Measurements from ENCODE around the gene DCAF11. TPM values are rescaled to one million over a fixed set of nuclear protein-coding genes. Genes with fewer than 3 reads are reported as not detected.

Gene DCAF11
- total RNA-seq, 2 donors from 2014 or later, result 52.8 to 54.2 TPM

Other genes with a start within 250 kb of the DCAF11 start
- gene DHRS4, start 161.0 kb upstream of the DCAF11 start, total RNA-seq, result 10 to 100 TPM; 18.0 to 20.6 TPM
- 1 to 10 TPM; 5.5 to 6.9 TPM for gene DHRS4L2, start 125.8 kb upstream of the DCAF11 start, total RNA-seq
- under 1 TPM in 1 of 2 donors, not detected in 1; 0.14 TPM for gene CARMIL3, start 62.8 kb upstream of the DCAF11 start, total RNA-seq
- 1 to 10 TPM; 1.3 to 2.4 TPM for gene CPNE6, start 43.2 kb upstream of the DCAF11 start, total RNA-seq
- gene PCK2, start 20.5 kb upstream of the DCAF11 start, total RNA-seq, result 10 to 100 TPM; 11.4 to 16.9 TPM
- 1 to 10 TPM in 1 of 2 donors, under 1 TPM in 1; 0.92 to 6.1 TPM for gene NRL, start 172 bp downstream of the DCAF11 start, total RNA-seq
- under 1 TPM in 1 of 2 donors, not detected in 1; 0.78 TPM for gene FITM1, start 15.9 kb downstream of the DCAF11 start, total RNA-seq
- gene PSME1, start 21.4 kb downstream of the DCAF11 start, total RNA-seq, result 10 to 100 TPM; 61.2 to 84.5 TPM
- gene EMC9, start 26.8 kb downstream of the DCAF11 start, total RNA-seq, result 10 to 100 TPM in 1 of 2 donors, 1 to 10 TPM in 1; 4.9 to 18.6 TPM
- gene PSME2, start 31.8 kb downstream of the DCAF11 start, total RNA-seq, result 10 to 100 TPM; 24.6 to 28.8 TPM
- 10 to 100 TPM; 60.4 to 94.6 TPM for gene RNF31, start 32.7 kb downstream of the DCAF11 start, total RNA-seq
- gene IRF9, start 46.5 kb downstream of the DCAF11 start, total RNA-seq, result 10 to 100 TPM; 74.8 to 86.1 TPM
- 10 to 100 TPM; 13.1 to 23.6 TPM for gene REC8, start 57.3 kb downstream of the DCAF11 start, total RNA-seq
- gene IPO4, start 74.0 kb downstream of the DCAF11 start, total RNA-seq, result 10 to 100 TPM; 19.9 to 64.6 TPM
- gene TM9SF1, start 80.7 kb downstream of the DCAF11 start, total RNA-seq, result 10 to 100 TPM; 51.8 to 81.9 TPM
- not detected for gene TSSK4, start 90.9 kb downstream of the DCAF11 start, total RNA-seq
- 10 to 100 TPM; 33.4 to 58.3 TPM for gene CHMP4A, start 98.7 kb downstream of the DCAF11 start, total RNA-seq
- gene MDP1, start 101.3 kb downstream of the DCAF11 start, total RNA-seq, result 10 to 100 TPM; 15.7 to 24.0 TPM
- 10 to 100 TPM; 76.0 to 91.4 TPM for gene NEDD8, start 117.6 kb downstream of the DCAF11 start, total RNA-seq
- 10 to 100 TPM; 39.2 to 51.3 TPM for gene GMPR2, start 118.2 kb downstream of the DCAF11 start, total RNA-seq
- 10 to 100 TPM; 52.4 to 83.5 TPM for gene TINF2, start 127.8 kb downstream of the DCAF11 start, total RNA-seq
- under 1 TPM in 1 of 2 donors, not detected in 1; 0.21 TPM for gene TGM1, start 148.4 kb downstream of the DCAF11 start, total RNA-seq
- 10 to 100 TPM; 28.2 to 44.7 TPM for gene RABGGTA, start 156.8 kb downstream of the DCAF11 start, total RNA-seq
- 10 to 100 TPM; 25.5 to 31.4 TPM for gene DHRS1, start 185.0 kb downstream of the DCAF11 start, total RNA-seq
- 10 to 100 TPM; 15.8 to 19.2 TPM for gene NOP9, start 185.1 kb downstream of the DCAF11 start, total RNA-seq
- 10 to 100 TPM; 10.9 to 17.3 TPM for gene CIDEB, start 193.2 kb downstream of the DCAF11 start, total RNA-seq
- gene LTB4R2, start 195.4 kb downstream of the DCAF11 start, total RNA-seq, result 10 to 100 TPM; 15.2 to 21.8 TPM
- 10 to 100 TPM in 1 of 2 donors, 1 to 10 TPM in 1; 8.9 to 13.1 TPM for gene LTB4R, start 196.7 kb downstream of the DCAF11 start, total RNA-seq
- gene ADCY4, start 220.3 kb downstream of the DCAF11 start, total RNA-seq, result 10 to 100 TPM; 25.5 to 28.7 TPM
- gene RIPK3, start 225.2 kb downstream of the DCAF11 start, total RNA-seq, result 10 to 100 TPM in 1 of 2 donors, 1 to 10 TPM in 1; 6.8 to 17.9 TPM

All from thoracic aorta (tissue), 2 donors.